H4 (cell line): ENCODE data around the gene DCLK1. TPM values are rescaled to one million over a fixed set of nuclear protein-coding genes. Genes with fewer than 3 reads are reported as not detected.

ENCODE experiments used
- total RNA-seq: library from RNA; depleted of rRNA; stranded (reverse); fragments of >200 nt; shearing (Covaris generic); gene quantifications from 2 replicates; pipeline ENCODE4 v1.2.3, GENCODE V29; 2014; rRNA removed

The DCLK1 gene
- total RNA-seq, 1 experiment from 2014 or later: 2.9 TPM

Other genes with a start within 250 kb of the DCLK1 start
- gene SOHLH2, start 83.2 kb upstream of the DCLK1 start, total RNA-seq: 0.33 TPM in 1 of 2 replicates, not detected in the other
- gene CCDC169, start 166.4 kb upstream of the DCLK1 start, total RNA-seq: 2.3 and 5.7 TPM in 2 replicates
- gene SPART, start 215.0 kb upstream of the DCLK1 start, total RNA-seq: 45.3 and 69.4 TPM in 2 replicates